ENCODE results near the gene STX18.
A peak's percentile ranks its signal among the peaks of the same experiment; 100 is the strongest.
"Not testable (repeated sequence)": the region's sequence is repeated elsewhere in the genome, so short reads cannot be mapped to it uniquely, and the experiment has no call there.

STX18 gene

GRCh38 chr4:4432341-4433125, 109.3 kb downstream of the STX18 start:
- DNase-seq: no peak

DNA sequence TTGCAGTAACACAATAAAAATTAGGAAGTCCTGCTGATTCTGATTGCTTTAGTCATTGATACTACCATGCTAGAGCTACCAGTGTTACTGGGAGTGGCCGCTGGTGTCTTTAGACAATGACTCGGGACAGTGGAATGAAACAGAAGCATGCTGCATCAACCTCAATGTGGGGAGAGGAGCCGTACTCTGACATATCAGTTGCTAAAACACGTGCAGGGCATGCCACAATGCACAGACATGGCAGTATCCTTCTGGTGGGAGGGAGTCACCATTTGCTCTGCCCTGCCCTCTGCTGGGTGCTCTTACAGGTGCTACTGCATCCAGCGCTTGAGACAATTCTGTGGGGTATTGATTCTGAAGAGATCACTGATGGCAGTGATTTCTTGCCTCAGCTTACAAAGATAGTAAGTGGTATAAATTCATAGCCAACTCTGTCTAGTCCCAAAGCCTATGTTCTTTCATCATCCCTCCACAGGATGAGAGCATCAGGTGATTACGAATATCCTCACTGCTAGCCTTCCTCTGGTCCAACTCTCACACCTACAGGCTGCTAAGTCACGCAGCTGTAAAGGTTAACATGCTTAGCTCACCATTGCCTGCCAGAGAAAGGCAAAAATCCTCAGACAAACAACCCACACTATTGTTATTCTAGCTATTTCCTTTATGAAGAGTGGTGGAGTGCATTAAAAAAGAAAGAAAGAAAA, 111.2 kb downstream of the STX18 start:
- DNase-seq: peak; percentile 52

GRCh38 chr4:4428966-4429875, 112.6 kb downstream of the STX18 start:
- no peak for DNase-seq

GRCh38 chr4:4427886-4428285, 114.0 kb downstream of the STX18 start:
- no peak for DNase-seq

DNA sequence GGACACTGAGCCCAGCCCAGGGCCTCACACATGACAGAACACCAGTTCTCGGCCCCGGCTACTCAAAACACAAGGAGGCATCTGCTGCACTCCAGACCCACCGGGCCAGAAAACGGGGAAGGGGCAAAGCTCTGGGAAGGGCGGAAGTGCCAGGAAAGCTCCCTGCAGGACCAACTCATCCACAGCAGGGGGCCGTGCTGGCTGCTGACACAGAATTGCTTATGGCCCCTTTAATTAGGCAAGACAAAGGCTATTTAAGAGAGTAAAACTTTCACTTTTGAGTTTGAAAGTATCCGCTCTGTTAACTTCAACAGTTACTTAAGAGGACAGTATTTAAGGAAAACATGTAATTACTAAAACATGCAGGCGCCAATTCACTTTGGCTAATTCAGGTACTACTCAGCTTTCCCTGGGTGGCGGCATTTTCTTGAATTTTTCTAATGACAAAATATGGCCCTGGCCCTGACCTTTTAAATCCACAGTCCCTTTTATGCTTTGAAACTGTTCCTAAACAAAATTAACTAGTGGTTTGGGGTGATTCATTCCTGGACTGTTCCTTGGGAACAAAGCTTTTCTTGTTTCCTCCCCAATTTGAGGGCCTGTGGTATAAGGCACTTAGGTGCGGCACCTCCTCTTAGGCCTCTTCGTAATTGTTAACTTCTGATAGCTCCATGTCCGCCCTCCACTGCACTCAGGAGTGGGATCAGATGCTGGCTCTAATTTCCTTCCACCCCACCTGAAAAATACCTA, 114.6 kb downstream of the STX18 start:
- DNase-seq: no peak

GRCh38 chr4:4426511-4427120, 115.2 kb downstream of the STX18 start:
- no peak for DNase-seq

- no peak for DNase-seq
These were observed 116.2 kb downstream of the STX18 start for GRCh38 chr4:4425696-4426095.

DNA sequence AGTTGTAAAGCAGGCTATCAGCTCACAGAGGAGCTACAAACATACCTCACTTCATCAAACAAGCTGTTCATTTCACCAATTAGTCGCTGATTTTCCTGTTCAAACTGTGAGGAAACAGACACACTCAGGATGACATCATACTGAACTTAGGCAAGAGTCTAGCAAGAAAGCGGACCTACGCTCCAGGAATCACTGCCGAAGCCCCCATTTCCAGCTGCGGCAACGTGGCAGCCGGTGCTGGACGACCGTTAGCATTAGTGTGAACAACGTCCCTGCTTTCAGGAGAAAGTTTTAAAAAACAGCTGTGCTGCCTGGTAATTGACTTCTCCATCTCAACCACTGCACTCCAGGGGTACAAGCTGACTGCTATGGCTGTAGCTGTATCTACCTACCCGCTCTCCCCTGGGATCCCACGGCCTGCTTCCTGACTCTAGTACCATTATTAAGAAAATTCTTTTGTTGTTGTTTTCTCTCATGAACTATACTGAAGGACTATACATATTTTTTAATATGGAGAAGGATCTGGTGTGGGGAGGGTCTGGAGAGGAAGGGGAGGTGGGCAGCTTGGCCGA, 116.6 kb downstream of the STX18 start:
- DNase-seq: no peak

- no peak for DNase-seq
These were observed 117.2 kb downstream of the STX18 start for GRCh38 chr4:4424499-4425115.

DNA sequence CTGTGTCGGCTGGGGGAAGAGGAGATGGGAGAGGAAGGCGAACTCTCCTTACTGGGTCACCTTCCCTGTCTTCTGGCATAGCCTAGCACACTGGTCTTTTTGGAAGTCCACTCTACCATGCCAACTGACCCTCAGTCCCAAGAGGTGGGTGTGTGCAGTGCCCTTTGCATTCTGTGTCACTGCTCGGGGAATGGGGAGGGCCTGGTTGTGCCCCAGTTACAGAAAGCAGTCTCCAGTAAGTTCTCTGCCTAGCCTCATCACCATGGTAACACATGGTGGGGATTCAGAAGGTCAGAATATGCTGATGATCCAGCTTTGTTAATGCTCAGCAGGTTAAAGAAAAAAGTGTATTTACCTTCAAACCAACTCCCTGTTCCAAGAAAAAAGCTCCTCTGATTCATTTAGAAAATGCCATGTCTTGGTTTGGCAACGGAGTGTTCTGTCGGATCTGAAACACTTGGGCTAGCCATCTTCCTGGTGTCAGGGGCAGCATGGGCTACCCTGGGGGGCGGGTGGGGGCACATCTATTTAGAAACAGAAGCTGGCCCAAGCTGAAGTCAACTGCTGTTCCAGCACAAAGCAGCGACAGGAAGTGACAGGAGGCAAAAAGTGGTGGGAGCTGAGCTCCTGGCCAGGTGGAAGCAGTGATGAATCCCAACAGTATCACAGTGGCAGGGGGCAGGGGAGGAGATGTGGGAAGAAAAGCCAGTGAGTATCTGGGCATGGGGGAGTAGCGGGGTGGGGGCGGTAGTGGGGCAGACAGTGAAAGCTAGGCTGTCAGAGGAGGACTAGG, 117.9 kb downstream of the STX18 start:
- DNase-seq: no peak

GRCh38 chr4:4422856-4423499, 118.9 kb downstream of the STX18 start:
- no peak for DNase-seq

DNA sequence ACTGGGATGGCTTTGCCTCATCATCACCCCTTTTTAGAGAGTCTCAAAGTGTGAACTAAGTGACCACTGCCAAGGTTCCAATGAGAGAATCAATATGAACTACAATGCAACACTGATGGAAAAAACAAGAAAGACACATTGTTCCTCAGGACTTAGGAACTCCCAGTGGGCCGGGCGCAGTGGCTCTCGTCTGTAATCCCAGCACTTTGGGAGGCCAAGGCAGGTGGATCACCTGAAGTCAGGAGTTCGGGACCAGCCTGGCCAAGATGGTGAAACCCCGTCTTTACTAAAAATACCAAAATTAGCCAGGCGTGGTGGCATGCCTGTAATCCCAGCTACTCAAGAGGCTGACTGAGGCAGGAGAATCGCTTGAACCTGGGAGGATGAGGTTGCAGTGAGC, 119.7 kb downstream of the STX18 start:
- not testable (repeated sequence) for DNase-seq

DNA sequence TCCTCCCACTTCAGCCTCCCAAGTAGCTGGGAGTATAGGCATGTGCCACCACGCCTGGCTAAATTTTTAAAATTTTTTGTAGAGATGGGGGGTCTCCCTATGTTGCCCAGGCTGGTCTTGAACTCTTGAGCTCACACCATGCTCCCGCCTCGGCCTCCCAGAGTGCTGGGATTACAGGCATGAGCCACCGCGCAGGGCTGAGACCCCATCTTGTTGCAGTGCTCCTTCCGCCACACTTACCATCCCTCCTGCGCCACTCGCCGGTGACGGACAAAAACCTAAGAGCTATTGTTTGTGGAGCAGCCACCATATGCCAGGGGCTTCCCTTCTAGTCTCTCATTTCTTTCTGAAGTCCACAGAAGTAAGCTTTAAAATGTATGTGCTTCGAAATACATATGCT, 120.5 kb downstream of the STX18 start:
- no peak for DNase-seq

- DNase-seq: no peak
These were observed 121.4 kb downstream of the STX18 start for GRCh38 chr4:4420421-4420820.

DNA sequence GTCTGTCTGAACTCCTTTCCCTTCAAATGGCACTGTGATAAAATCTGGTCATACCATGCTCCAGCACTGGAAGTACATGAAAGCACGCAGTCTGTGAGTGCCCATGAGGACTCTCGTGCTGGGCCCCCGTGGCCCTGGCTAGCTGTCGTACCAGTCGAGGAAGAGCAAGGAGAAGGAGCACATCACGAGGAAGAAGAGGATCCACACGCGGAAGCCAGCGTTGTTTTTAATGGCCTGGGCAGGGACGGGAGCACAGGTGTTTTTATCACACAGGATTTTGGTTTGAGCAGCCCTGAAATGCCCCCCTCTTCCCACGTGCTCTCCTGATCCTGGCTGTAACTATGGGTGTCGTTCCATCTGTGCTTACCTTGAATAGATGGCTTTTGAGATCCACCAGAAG, 122.0 kb downstream of the STX18 start:
- DNase-seq: no peak

DNA sequence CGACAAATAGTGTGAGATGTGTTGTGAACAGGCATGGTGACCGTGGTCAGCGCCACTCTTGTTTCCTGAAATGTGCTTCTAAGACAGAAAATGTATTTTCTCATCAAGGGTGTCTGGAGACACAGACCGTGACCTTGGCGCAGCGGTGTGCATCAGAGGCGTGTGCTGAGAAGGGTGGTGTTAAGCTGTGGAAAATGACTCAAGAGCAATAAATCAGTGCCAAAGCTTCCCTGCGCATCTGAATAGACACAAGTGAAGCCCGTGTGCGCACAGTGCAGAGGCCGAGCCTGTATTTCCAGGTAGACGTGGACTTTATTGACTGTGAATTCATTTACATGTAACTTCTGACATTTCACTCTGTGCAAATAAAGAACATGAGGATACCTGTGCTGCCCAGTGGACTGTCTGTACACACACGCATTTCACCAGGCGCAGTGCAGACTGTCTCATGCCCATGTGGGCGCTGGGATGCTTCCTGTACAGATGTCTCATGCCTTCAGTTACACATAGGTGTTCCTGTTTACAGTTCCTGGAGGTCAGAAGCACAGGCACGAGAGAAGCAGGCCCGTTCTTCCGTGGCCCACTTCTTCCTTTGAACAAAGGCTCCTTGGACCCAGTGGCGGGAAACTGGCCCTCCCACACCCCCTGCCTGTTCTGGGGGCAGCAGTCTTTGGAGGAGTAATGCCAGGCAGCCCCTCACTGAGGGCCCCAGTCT, 123.0 kb downstream of the STX18 start:
- DNase-seq: no peak

DNA sequence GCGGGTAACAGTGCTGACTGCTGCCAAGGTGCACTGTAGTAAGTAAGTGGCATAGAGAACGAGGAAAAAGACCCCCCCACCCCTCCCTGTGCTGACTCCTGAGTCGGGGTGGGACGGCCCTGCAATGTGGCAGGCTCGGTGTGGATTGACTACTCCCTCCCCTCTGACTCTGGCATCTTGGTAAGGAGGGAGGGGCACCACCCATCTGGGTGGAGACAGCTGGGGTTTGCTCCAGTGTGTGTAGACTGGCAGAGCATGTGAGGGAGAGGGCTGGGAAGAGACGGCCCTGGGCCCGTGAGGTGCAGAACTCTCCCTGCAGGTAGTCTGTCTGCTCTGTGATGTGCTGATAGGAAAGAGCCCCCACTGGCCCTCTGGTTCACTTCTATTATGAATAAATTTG, 124.0 kb downstream of the STX18 start:
- no peak for DNase-seq

DNA sequence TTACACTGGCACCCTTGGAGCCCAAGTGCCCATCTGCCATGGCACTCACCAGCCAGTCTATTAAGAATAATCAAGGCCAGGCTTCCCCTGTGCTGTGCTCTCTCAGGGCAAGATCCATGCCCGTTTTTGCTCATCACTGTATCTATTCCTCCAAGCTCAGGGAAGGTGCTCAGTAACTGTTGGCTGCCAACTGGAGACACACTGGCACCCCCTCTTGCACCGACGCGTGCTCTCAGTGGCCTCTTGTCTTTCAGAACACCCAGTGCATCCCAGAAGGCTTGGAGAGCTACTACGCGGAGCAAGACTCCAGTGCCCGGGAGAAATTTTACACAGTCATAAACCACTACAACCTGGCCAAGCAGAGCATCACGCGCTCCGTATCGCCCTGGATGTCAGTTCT, 124.9 kb downstream of the STX18 start:
- DNase-seq: no peak

Data from activated CD4-positive, alpha-beta T cell treated with anti-CD3 and anti-CD28 coated beads, Interleukin-10, Interleukin-2, amounts not matched to agents 100 ng/mL and 50 ng/mL, durations not matched to agents 16 hours and 8 hours (primary cell).